Measurements from ENCODE around the gene AP2A1.

AP2A1 gene

GRCh38 chr19:49820125-49820524, 53.3 kb downstream of the AP2A1 start:
- no peak for TF ChIP-seq TAF1 (IDR thresholded peaks at IDR 0.05; ENCODE audit: borderline replicate concordance, low read depth, low read length)
- TF ChIP-seq POLR2AphosphoS5 (IDR thresholded peaks at IDR 0.05; ENCODE audit: low read depth, low read length) = no peak
- TF ChIP-seq POLR2A (IDR thresholded peaks at IDR 0.05; ENCODE audit: low read depth, low read length) = no peak
- FAIRE-seq = no peak
- no peak for DNase-seq (ENCODE audit: insufficient read length)

- FAIRE-seq (no peak), DNase-seq (ENCODE audit: insufficient read length) (no peak)
- TF ChIP-seq POLR2AphosphoS5 (IDR thresholded peaks at IDR 0.05; ENCODE audit: low read depth, low read length) = no peak
- no peak for TF ChIP-seq POLR2A (IDR thresholded peaks at IDR 0.05; ENCODE audit: low read depth, low read length)
- TF ChIP-seq TAF1 (IDR thresholded peaks at IDR 0.05; ENCODE audit: borderline replicate concordance, low read depth, low read length) = no peak
Measured at GRCh38 chr19:49823472-49823871, 56.7 kb downstream of the AP2A1 start.

GRCh38 chr19:49824662-49825061, 57.9 kb downstream of the AP2A1 start:
- FAIRE-seq (no peak), DNase-seq (ENCODE audit: insufficient read length) (no peak)
- no peak for TF ChIP-seq TAF1 (IDR thresholded peaks at IDR 0.05; ENCODE audit: borderline replicate concordance, low read depth, low read length)
- no peak for TF ChIP-seq POLR2A (IDR thresholded peaks at IDR 0.05; ENCODE audit: low read depth, low read length)
- no peak for TF ChIP-seq POLR2AphosphoS5 (IDR thresholded peaks at IDR 0.05; ENCODE audit: low read depth, low read length)

DNA sequence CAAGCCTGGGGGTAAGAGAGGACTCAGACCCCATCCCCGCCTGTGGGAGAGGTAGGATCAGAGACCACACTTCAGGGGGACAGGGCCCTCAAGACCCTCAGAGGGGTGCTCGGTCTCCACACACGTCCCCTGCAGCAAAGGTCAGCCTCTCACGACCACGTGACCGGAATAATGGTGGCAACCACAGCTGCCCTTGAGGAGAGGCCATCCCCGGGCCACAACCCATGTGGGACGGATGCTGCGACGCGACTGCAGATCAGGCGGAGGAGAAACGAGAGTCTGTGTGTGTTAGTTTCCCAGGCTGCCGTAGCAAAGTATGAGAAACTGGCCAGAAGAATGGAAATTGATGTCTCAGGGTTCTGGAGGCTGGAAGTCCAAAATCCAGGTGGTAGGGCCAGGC, 60.2 kb downstream of the AP2A1 start:
- FAIRE-seq (no peak), DNase-seq (ENCODE audit: insufficient read length) (no peak)
- TF ChIP-seq POLR2AphosphoS5 (IDR thresholded peaks at IDR 0.05; ENCODE audit: low read depth, low read length) (no peak), POLR2A (IDR thresholded peaks at IDR 0.05; ENCODE audit: low read depth, low read length) (no peak), TAF1 (IDR thresholded peaks at IDR 0.05; ENCODE audit: borderline replicate concordance, low read depth, low read length) (no peak)

DNA sequence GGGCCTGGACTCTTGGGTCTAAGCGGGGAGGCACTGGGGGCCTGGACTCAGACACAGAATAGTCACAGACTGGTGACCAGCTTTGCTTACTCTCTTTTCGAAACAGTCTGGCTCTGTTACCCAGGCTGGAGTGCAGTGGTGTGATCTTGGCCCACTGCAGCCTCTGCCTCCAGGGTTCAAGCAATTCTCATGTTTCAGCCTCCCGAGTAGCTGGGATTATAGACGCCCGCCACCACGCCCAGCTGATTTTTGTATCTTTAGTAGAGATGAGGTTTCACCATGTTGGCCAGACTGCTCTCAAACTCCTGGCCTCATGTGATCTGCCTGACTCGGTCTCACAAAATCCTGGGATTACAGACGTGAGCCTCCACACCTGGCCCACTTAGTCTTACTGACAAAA, 62.4 kb downstream of the AP2A1 start:
- FAIRE-seq = no peak
- no peak for DNase-seq (ENCODE audit: insufficient read length)

GRCh38 chr19:49829721-49830120, 62.9 kb downstream of the AP2A1 start:
- TF ChIP-seq TAF1 (IDR thresholded peaks at IDR 0.05; ENCODE audit: borderline replicate concordance, low read depth, low read length) (no peak), POLR2AphosphoS5 (IDR thresholded peaks at IDR 0.05; ENCODE audit: low read depth, low read length) (no peak), POLR2A (IDR thresholded peaks at IDR 0.05; ENCODE audit: low read depth, low read length) (no peak)
- FAIRE-seq (no peak), DNase-seq (ENCODE audit: insufficient read length) (no peak)

More for the DNA sequence above, 62.4 kb downstream of the AP2A1 start:
- TF ChIP-seq TAF1 (IDR thresholded peaks at IDR 0.05; ENCODE audit: borderline replicate concordance, low read depth, low read length) = no peak

GRCh38 chr19:49830766-49831165, 64.0 kb downstream of the AP2A1 start:
- FAIRE-seq (no peak), DNase-seq (ENCODE audit: insufficient read length) (no peak)
- no peak for TF ChIP-seq POLR2AphosphoS5 (IDR thresholded peaks at IDR 0.05; ENCODE audit: low read depth, low read length)
- no peak for TF ChIP-seq TAF1 (IDR thresholded peaks at IDR 0.05; ENCODE audit: borderline replicate concordance, low read depth, low read length)
- no peak for TF ChIP-seq POLR2A (IDR thresholded peaks at IDR 0.05; ENCODE audit: low read depth, low read length)

DNA sequence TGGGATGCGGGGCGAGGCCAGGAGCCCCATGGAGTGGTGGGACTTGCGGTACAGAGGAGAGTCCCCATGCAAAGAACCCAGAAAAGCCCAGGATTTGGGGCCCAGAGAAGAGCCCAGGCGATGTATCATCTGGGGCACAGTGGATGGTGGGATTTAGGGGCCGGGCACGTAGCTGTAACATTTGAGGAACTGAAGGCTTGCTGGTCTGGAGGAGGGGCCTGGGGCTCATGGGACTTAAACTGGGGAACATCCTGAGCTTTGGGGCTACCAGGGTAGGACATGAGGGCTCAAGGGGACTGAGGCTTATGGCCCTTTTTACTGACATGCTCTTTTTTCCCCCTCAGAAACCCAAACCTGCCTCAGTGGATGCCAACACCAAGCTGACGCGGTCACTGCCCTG, 64.8 kb downstream of the AP2A1 start:
- DNase-seq (ENCODE audit: insufficient read length) = no peak
- TF ChIP-seq POLR2A (IDR thresholded peaks at IDR 0.05; ENCODE audit: low read depth, low read length) (no peak), TAF1 (IDR thresholded peaks at IDR 0.05; ENCODE audit: borderline replicate concordance, low read depth, low read length) (no peak), POLR2AphosphoS5 (IDR thresholded peaks at IDR 0.05; ENCODE audit: low read depth, low read length) (no peak)
- no peak for FAIRE-seq

DNA sequence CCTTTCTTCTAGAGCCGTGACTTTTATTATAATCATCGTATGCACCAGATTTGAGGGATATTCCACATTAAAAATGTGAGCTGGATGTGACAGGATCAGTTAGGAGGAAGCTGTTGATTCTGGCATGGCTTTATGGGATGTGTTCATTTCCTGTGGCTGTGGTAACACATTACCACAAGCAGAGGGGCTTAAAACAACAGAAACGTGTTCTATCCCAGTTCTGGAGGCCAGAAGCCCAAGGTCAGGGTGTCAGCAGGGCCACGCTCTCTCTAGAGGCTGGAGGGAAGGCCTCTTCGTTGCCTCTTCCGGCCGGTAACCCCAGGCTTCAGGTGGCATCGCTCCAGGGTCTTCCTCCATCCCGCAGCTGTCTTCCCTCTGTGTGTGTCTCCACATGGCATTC, 65.8 kb downstream of the AP2A1 start:
- DNase-seq (ENCODE audit: insufficient read length) = no peak
- TF ChIP-seq POLR2AphosphoS5 (IDR thresholded peaks at IDR 0.05; ENCODE audit: low read depth, low read length) (no peak), TAF1 (IDR thresholded peaks at IDR 0.05; ENCODE audit: borderline replicate concordance, low read depth, low read length) (no peak)
- FAIRE-seq = no peak

DNA sequence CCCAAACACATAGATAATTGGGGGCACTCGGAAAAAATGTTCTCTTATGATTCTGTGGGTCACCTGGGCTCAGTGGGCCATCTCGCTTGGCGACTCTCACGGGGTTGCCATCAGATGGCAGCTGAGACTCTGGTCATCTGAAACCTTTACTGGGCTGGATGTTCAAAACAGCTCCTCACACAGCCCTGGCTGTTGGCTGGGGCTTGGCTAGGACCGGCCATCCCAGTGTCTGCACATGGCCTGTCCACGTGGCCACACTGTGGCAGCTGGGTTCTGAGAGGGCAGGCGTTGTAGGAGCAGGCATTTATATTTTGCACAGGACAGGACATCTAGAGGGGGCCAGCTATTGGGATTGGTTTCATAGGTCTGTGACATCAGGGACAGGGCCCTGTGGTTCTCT, 66.8 kb downstream of the AP2A1 start:
- no peak for FAIRE-seq
- no peak for DNase-seq (ENCODE audit: insufficient read length)
- TF ChIP-seq TAF1 (IDR thresholded peaks at IDR 0.05; ENCODE audit: borderline replicate concordance, low read depth, low read length) (no peak), POLR2AphosphoS5 (IDR thresholded peaks at IDR 0.05; ENCODE audit: low read depth, low read length) (no peak), POLR2A (IDR thresholded peaks at IDR 0.05; ENCODE audit: low read depth, low read length) (no peak)

- no peak for FAIRE-seq
- TF ChIP-seq POLR2A (IDR thresholded peaks at IDR 0.05; ENCODE audit: low read depth, low read length) = no peak
- no peak for TF ChIP-seq TAF1 (IDR thresholded peaks at IDR 0.05; ENCODE audit: borderline replicate concordance, low read depth, low read length)
- no peak for TF ChIP-seq POLR2AphosphoS5 (IDR thresholded peaks at IDR 0.05; ENCODE audit: low read depth, low read length)
- DNase-seq (ENCODE audit: insufficient read length) = no peak
Measured at GRCh38 chr19:49835562-49835961, 68.8 kb downstream of the AP2A1 start.

- no peak for DNase-seq (ENCODE audit: insufficient read length)
- TF ChIP-seq POLR2AphosphoS5 (IDR thresholded peaks at IDR 0.05; ENCODE audit: low read depth, low read length) (no peak), TAF1 (IDR thresholded peaks at IDR 0.05; ENCODE audit: borderline replicate concordance, low read depth, low read length) (no peak), POLR2A (IDR thresholded peaks at IDR 0.05; ENCODE audit: low read depth, low read length) (no peak)
- no peak for FAIRE-seq
Measured at GRCh38 chr19:49836176-49837008, 69.6 kb downstream of the AP2A1 start.

All from GM12892 (cell line).